Liver (tissue), 9 donors: Measurements from ENCODE around the gene LRRN2. TPM values are rescaled to one million over a fixed set of nuclear protein-coding genes. Genes with fewer than 3 reads are reported as not detected.

Experiments
- DNase-seq: peaks from one replicate; pipeline ENCODE4 v3.0.0-alpha.2; 2017; ENCODE audit warnings: low spot score
- H3K27ac ChIP-seq, 2 donors: one replicate each; pipeline ENCODE4 v1.7.0; 2013; ENCODE audit warnings: inconsistent platforms in 2 of 2, low read length in 2 of 2, control low read depth in 1 of 2, low read depth in 1 of 2, mild to moderate bottlenecking in 1 of 2
- H3K27me3 ChIP-seq, 4 donors: one replicate each; pipeline versions ENCODE4 v1.6.1 to v1.7.0; 2013; ENCODE audit warnings: low read length in 3 of 4, inconsistent platforms in 1 of 4, mild to moderate bottlenecking in 1 of 4, moderate library complexity in 1 of 4; ENCODE audit not compliant: control insufficient read depth in 4 of 4, insufficient read depth in 4 of 4
- H3K36me3 ChIP-seq, 4 donors: one replicate each; pipeline versions ENCODE4 v1.6.1 to v1.7.0; 2013; ENCODE audit warnings: low read length in 3 of 4, mild to moderate bottlenecking in 3 of 4, low read depth in 1 of 4, moderate library complexity in 1 of 4; ENCODE audit not compliant: control insufficient read depth in 4 of 4, insufficient read depth in 3 of 4
- H3K4me1 ChIP-seq, 4 donors: one replicate each; pipeline versions ENCODE4 v1.6.1 to v1.7.0; 2013; ENCODE audit warnings: low read length in 3 of 4, mild to moderate bottlenecking in 3 of 4, moderate library complexity in 1 of 4; ENCODE audit not compliant: control insufficient read depth in 4 of 4, insufficient read depth in 4 of 4
- H3K4me3 ChIP-seq, 3 donors: one replicate each; pipeline versions ENCODE4 v1.6.1 to v1.7.0; 2013; ENCODE audit warnings: low read length in 3 of 3, control low read depth in 1 of 3, low read depth in 1 of 3, mild to moderate bottlenecking in 1 of 3
- H3K9ac ChIP-seq, 2 donors: one replicate each; pipeline ENCODE4 v1.7.0; 2013; ENCODE audit warnings: low read length in 2 of 2, mild to moderate bottlenecking in 2 of 2, moderate library complexity in 2 of 2, control low read depth in 1 of 2, low read depth in 1 of 2
- H3K9me3 ChIP-seq, 4 donors: one replicate each; pipeline versions ENCODE4 v1.6.1 to v1.7.0; 2013; ENCODE audit warnings: low read length in 3 of 4; ENCODE audit not compliant: control insufficient read depth in 4 of 4
- CTCF ChIP-seq: fragments of 150-350 bp; IDR thresholded peaks from 2 replicates; pipeline ENCODE4 v1.5.1; 2017; ENCODE audit warnings: improper control_type of control experiment, low read depth, low read length; ENCODE audit not compliant: missing input control
- EGR1 ChIP-seq, 2 donors: IDR thresholded peaks; 2 replicates each; pipeline ENCODE4 v1.6.1; 2016 to 2018; ENCODE audit warnings: antibody characterized with exemption in 2 of 2, low read depth in 2 of 2
- FOXA1 ChIP-seq: IDR thresholded peaks from 2 replicates; pipeline ENCODE4 v1.6.1; 2016; ENCODE audit warnings: antibody characterized with exemption
- FOXA2 ChIP-seq: IDR thresholded peaks from 2 replicates; pipeline ENCODE4 v1.6.1; 2016; ENCODE audit warnings: antibody characterized with exemption
- GABPA ChIP-seq, 2 donors: IDR thresholded peaks in 1 of 2; conservative IDR thresholded peaks in 1 of 2; 2 replicates each; pipeline ENCODE4 v1.6.1; 2016; ENCODE audit warnings: antibody characterized with exemption in 2 of 2, mild to moderate bottlenecking in 1 of 2, moderate library complexity in 1 of 2
- HNF4A ChIP-seq, 2 donors: conservative IDR thresholded peaks; 2 replicates each; pipeline ENCODE4 v1.6.1; 2016; ENCODE audit warnings: antibody characterized with exemption in 2 of 2, mild to moderate bottlenecking in 2 of 2
- HNF4G ChIP-seq: IDR thresholded peaks from 2 replicates; pipeline ENCODE4 v1.6.1; 2016; ENCODE audit warnings: antibody characterized with exemption
- JUND ChIP-seq, 2 donors: IDR thresholded peaks; 2 replicates each; pipeline ENCODE4 v1.6.1; 2016; ENCODE audit warnings: antibody characterized with exemption in 2 of 2
- MAX ChIP-seq: IDR thresholded peaks from 2 replicates; pipeline ENCODE4 v1.6.1; 2016; ENCODE audit warnings: antibody characterized with exemption
- NR2F2 ChIP-seq: IDR thresholded peaks from 2 replicates; pipeline ENCODE4 v1.6.1; 2016; ENCODE audit warnings: antibody characterized with exemption
- RAD21 ChIP-seq, 2 donors: IDR thresholded peaks; 2 replicates each; pipeline ENCODE4 v1.6.1; 2016; ENCODE audit warnings: antibody characterized with exemption in 2 of 2, mild to moderate bottlenecking in 2 of 2
- REST ChIP-seq: IDR thresholded peaks from 2 replicates; pipeline ENCODE4 v1.6.1; 2016; ENCODE audit warnings: antibody characterized with exemption, mild to moderate bottlenecking
- RXRA ChIP-seq, 2 donors: IDR thresholded peaks; 2 replicates each; pipeline ENCODE4 v1.6.1; 2017 to 2018; ENCODE audit warnings: antibody characterized with exemption in 2 of 2, mild to moderate bottlenecking in 1 of 2
- SP1 ChIP-seq: IDR thresholded peaks from 2 replicates; pipeline ENCODE4 v1.6.1; 2018; ENCODE audit warnings: antibody characterized with exemption, mild to moderate bottlenecking
- TAF1 ChIP-seq: conservative IDR thresholded peaks from 2 replicates; pipeline ENCODE4 v1.6.1; 2016; ENCODE audit warnings: antibody characterized with exemption, mild to moderate bottlenecking
- YY1 ChIP-seq: IDR thresholded peaks from 2 replicates; pipeline ENCODE4 v1.6.1; 2016; ENCODE audit warnings: antibody characterized with exemption, mild to moderate bottlenecking
- ZBTB33 ChIP-seq: IDR thresholded peaks from 2 replicates; pipeline ENCODE4 v1.6.1; 2016; ENCODE audit warnings: antibody characterized with exemption
- WGBS: extraction: QIAGEN DNeasy Blood & Tissue Kit; methylation state at CpG from one replicate; pipeline ENCODE4 v1.1.7; 2013; 5-methylcytosine and 5-hydroxymethylcytosine counted together
- polyA plus RNA-seq, 2 donors: library from polyadenylated mRNA; stranded (reverse) in 1 of 2; unstranded in 1 of 2; fragments of 200-250 nt in 1 of 2; fragments of >200 nt in 1 of 2; fragmentation: Nextera tagmentation in 1 of 2; extraction: Ambion mirVana in 1 of 2; gene quantifications; one replicate each; pipeline versions ENCODE4 v1.2.1 to v1.2.3, GENCODE V29; 2013 to 2015
- total RNA-seq, 2 donors: library from RNA; depleted of rRNA; stranded (reverse); fragments of >200 nt; gene quantifications; one replicate each; pipeline ENCODE4 v1.2.3, GENCODE V29; 2014
- TF ChIP-seq, protein P1 (sequence below): IDR thresholded peaks from 2 replicates; pipeline ENCODE4 v1.6.1; 2016; ENCODE audit warnings: antibody characterized with exemption
- donor health status: healthy.
- donor health status: healthy.
- donor health status: healthy.
- donor health status: healthy.
- donor health status: healthy.

The LRRN2 gene
- total and polyA plus RNA-seq, 4 donors = 0.13 to 2.8 (median 0.28) TPM

GRCh38 chr1:204581759-204582158 is 103.8 kb downstream of the LRRN2 start (continued):
- TF ChIP-seq CTCF (no peak), RAD21 (IDR thresholded peaks at IDR 0.05) (no peak), JUND (IDR thresholded peaks at IDR 0.05) (no peak), FOXA1 (no peak), RXRA (IDR thresholded peaks at IDR 0.05) (no peak), SP1 (no peak)
- TF ChIP-seq, protein P1, sequence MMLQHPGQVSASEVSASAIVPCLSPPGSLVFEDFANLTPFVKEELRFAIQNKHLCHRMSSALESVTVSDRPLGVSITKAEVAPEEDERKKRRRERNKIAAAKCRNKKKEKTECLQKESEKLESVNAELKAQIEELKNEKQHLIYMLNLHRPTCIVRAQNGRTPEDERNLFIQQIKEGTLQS = no peak

GRCh38 chr1:204580862-204581261 is 104.7 kb downstream of the LRRN2 start:
- Histone ChIP-seq H3K36me3 (no peaks in the 10 kb centered on the region), H3K4me3 (no peak overlapping the region), H3K9ac (no peak overlapping the region), H3K27me3 (no peaks in the 10 kb centered on the region), H3K9me3 (no peaks in the 10 kb centered on the region), H3K4me1 (no peaks in the 10 kb centered on the region), H3K27ac (no peak overlapping the region)
- no peak for TF ChIP-seq RAD21 (IDR thresholded peaks at IDR 0.05)
- no peak for TF ChIP-seq REST
- TF ChIP-seq HNF4A (conservative IDR thresholded peaks at IDR 0.05) = no peak
- TF ChIP-seq ZBTB33 = no peak
- TF ChIP-seq EGR1 (IDR thresholded peaks at IDR 0.05; ENCODE audit: low read depth in 2 of 2) = no peak
- no peak for TF ChIP-seq YY1
- TF ChIP-seq FOXA1 = no peak
- TF ChIP-seq SP1 = no peak
- TF ChIP-seq NR2F2 = no peak
- no peak for TF ChIP-seq HNF4G
- no peak for TF ChIP-seq JUND (IDR thresholded peaks at IDR 0.05)
- TF ChIP-seq GABPA (IDR thresholded peaks at IDR 0.05 in 1 of 2, conservative IDR thresholded peaks at IDR 0.05 in 1 of 2) = no peak
- no peak for TF ChIP-seq RXRA (IDR thresholded peaks at IDR 0.05)
- TF ChIP-seq, protein P1 = no peak
- no peak for TF ChIP-seq CTCF
- TF ChIP-seq FOXA2 = no peak
- no peak for TF ChIP-seq TAF1
- no peak for TF ChIP-seq MAX
- DNase-seq = no peak
- WGBS = 94% methylated on average over 2 of the region's 2 CpGs
